Upper lobe of left lung (tissue), 4 donors: Measurements from ENCODE around the gene MCTP1.

Experiments
- CTCF ChIP-seq, 6 experiments: fragments of 450-650 bp in 4 of 6; fragments of 200-600 bp in 2 of 6; sonication (generic) in 2 of 6; IDR thresholded peaks; one replicate each; pipeline ENCODE4 v1.5.1; 2016 to 2019; ENCODE audit warnings: antibody characterized with exemption in 6 of 6
- EP300 ChIP-seq, 4 donors: sonication (generic); formaldehyde crosslinking; IDR thresholded peaks; one replicate each; pipeline ENCODE4 v1.5.1; 2017; ENCODE audit warnings: antibody characterized with exemption in 4 of 4, control low read depth in 2 of 4
- POLR2A ChIP-seq, 4 donors: fragments of 450-650 bp; IDR thresholded peaks; one replicate each; pipeline ENCODE4 v1.5.1; 2016 to 2017; ENCODE audit warnings: antibody characterized with exemption in 4 of 4, mild to moderate bottlenecking in 2 of 4
- POLR2AphosphoS5 ChIP-seq, 2 donors: sonication (generic); formaldehyde crosslinking; IDR thresholded peaks; one replicate each; pipeline ENCODE4 v1.5.1; 2017; ENCODE audit warnings: antibody characterized with exemption in 2 of 2

- no peak for TF ChIP-seq EP300 (IDR thresholded peaks at IDR 0.05)
- TF ChIP-seq POLR2A (IDR thresholded peaks at IDR 0.05) = no peak
- no peak for TF ChIP-seq CTCF (IDR thresholded peaks at IDR 0.05)
- no peak for TF ChIP-seq POLR2AphosphoS5 (IDR thresholded peaks at IDR 0.05)
These were observed 433.9 kb downstream of the MCTP1 start for GRCh38 chr5:94850960-94851359.
